ENCODE results near the gene CFC1B. TPM values are rescaled to one million over a fixed set of nuclear protein-coding genes. Genes with fewer than 3 reads are reported as not detected.
"Not testable (repeated sequence)": the region's sequence is repeated elsewhere in the genome, so short reads cannot be mapped to it uniquely, and the experiment has no call there.

Gene CFC1B
- polyA plus RNA-seq (ENCODE audit: insufficient read length in 4 of 4), result not detected

DNA sequence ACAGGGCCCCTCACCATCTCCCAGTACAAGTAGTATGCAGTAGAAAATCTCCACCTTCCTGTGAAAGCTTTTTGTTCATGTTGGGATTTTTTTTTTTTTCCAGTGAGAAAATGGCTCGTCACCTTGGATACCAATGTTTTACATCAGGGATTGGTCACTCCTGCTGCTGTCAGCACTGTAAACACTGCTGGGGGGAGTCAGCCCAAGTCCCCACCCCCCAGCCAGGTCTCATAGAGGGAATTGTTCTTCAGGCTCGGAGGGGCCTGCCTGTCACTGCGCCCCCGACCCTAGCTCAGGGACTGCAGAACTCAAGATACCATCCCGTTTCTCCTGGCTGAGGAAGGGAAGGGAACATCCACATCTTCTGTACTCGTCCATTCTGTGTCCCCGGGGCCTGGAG, at the start of gene CFC1B:
TSS of gene CFC1B (plus strand) at position 231 of the 400 bp plus-strand sequence. CDS start 263 bp downstream, outside the sequence.
- not testable (repeated sequence) for DNase-seq (ENCODE audit: low read depth in 4 of 4, low spot score in 3 of 4)

DNA sequence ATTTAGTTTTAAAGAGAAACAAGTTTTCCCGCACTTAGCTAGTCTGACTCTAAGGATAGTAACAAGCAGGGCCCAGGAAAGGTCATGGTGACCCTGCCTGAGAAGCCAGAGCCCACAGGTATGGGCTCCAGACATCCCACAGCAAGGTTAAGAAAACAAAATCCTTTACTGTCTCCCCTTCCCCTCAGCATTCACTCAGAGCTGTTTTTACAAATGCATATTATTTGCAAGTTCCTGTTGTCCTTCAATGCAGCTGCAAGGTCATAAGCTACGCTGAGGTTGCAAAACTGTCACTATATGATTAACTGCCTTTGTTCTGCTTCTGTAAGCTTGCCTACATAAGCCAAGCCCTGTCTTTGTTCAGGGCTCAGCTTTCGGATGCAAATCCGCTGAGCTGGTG, 29.9 kb upstream of the CFC1B start:
- DNase-seq (ENCODE audit: low read depth in 4 of 4, low spot score in 3 of 4), result not testable (repeated sequence)

DNA sequence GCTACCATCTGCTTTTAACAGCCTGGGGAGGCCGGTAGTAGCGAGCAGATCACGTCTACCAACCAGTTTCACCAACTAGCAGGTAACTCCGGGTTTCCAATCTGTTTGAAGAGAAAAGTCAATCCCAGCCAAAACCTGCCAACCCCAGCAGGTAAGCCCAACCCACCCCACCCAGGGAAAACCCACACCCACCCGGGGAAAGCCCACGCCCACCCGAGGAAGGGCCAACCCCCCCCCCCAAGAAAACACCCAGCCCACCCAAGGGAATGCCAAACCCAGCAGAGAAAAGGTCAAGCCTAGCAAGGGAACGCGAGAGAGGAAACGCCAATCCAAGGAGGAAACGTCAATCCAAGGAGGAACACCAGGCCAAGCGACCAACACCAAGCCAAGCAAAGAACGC, 11.8 kb upstream of the CFC1B start, which contains the start of gene POTEI:
TSS of gene POTEI (minus strand) at position 101 of the 400 bp plus-strand sequence. CDS start at position 8, 93 bp downstream.
- DNase-seq (ENCODE audit: low read depth in 4 of 4, low spot score in 3 of 4), result not testable (repeated sequence)

DNA sequence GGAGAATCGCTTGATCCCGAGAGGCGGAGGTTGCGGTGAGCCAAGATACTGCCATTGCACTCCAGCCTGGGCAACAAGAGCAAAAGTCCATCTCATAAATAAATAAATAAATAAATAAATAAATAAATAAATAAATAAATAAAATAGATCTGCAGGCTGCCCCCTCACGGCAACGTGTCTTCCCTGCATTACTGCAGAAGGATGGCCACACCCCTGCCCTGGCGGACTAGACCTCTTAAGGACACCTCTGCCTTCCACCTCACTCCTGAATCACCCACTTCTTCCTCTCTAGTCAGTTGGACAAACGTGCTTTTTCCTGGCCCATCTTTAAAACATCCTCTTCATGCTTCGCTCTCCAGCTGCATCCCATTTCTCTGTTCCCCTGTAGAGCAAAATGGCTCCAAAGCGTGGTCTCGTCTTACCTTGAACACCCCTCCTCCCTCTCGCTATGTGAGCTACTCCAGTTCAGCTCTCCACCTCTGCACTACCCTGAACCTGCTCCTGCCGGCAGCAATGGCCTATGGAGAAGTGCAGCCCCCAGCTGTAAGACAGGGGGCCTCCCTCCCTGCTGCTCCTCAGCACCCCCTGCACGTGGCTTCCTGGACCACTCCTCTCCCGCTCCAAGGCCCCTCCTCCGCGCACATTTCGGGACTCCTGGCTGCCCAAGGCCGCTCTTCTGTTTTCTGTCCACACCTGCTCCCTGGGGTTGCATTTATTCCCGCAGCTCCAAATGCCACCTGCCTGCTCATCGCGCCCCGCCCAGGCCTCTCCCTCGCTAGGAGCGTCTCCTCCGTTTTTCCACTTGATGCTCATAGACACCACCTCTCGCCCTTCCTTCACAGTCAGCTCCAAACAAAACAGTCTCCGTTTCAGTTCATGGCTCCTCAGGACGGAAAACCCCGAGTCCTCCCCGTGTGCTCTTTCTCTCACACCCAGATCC, 9.9 kb upstream of the CFC1B start:
- DNase-seq (ENCODE audit: low read depth in 4 of 4, low spot score in 3 of 4), result not testable (repeated sequence)

DNA sequence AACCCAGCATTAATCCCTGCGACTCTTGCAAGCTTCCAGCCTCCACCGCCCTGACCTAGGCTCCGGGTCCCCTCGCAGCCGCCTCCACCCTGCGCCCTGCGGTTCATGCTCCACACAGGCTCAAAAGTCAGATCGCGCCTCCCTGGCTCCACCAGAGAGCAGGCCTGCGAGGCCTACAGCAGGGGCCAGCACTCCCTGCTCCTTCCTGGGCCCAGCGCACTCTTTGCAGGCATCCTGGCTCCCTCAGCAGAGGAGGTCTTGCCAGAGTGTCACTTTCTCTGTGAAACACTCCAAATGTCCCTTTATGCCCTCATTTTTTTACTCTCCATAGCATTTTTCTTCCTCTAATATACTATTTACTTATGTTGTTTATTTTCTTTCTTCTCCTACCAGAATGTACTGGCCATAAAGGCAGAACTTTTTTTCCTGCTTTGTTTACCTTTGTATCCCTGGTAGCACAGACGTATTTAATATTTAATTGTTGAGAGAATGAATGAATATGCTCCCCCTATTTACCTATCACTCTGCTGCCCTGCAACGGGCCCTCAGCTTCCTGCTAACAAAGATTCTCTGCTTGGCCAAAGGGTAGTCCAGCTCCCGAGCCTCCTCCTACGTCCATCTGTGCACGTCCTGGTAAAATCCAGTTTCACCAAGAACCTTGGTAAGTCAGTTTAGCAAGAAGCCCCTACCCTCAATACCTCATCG, 9.1 kb upstream of the CFC1B start:
- DNase-seq (ENCODE audit: low read depth in 4 of 4, low spot score in 3 of 4), result not testable (repeated sequence)

DNA sequence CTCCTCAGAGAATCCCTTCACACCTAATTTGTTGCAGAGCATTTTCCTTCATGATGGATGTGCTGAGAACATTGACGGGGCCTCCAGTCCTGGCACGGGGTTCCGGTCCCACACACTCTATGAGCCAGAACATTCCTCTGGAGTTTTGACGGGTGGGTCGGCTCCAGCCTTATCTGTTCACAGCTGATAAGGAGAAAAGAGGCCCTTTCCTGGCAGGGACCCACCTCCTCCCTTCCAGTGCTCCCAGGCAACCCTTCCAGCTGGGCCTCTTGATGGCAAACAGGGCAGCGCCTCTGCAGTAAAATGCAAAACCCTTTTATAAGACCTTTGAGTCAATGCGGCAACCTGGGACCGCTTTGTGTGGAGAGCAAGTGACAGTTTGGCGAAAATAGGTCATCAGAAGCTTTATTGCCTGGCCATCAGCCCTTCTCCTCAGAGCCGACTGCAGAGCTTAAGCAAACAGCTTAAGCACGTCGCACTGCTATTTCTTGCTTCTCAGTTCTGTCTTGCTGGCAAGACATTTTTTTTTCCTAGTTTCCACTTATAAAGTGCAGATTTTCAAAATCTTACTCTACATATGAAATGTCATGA, 2.4 kb upstream of the CFC1B start:
- not testable (repeated sequence) for DNase-seq (ENCODE audit: low read depth in 4 of 4, low spot score in 3 of 4)

DNA sequence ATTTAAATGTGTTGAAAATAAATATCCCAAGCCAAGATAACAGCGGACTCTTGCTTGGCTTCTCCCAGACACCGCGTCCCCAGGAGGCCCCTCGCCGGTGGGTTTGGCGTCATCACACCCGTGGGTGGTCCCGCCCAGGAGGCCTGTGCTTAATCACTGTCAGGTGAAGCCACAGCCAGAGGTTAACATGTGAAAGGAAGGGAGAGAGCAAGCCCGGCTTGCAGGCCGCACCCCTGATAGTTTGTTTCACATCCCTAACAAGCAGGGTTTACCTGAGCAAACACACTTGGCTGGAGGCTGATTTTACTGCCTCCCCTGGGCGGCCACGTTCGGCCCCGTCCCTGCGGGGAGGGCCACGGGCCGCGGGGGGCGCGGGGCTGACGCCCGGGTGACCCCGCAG, 1.4 kb downstream of the CFC1B start:
- not testable (repeated sequence) for DNase-seq (ENCODE audit: low read depth in 4 of 4, low spot score in 3 of 4)

DNA sequence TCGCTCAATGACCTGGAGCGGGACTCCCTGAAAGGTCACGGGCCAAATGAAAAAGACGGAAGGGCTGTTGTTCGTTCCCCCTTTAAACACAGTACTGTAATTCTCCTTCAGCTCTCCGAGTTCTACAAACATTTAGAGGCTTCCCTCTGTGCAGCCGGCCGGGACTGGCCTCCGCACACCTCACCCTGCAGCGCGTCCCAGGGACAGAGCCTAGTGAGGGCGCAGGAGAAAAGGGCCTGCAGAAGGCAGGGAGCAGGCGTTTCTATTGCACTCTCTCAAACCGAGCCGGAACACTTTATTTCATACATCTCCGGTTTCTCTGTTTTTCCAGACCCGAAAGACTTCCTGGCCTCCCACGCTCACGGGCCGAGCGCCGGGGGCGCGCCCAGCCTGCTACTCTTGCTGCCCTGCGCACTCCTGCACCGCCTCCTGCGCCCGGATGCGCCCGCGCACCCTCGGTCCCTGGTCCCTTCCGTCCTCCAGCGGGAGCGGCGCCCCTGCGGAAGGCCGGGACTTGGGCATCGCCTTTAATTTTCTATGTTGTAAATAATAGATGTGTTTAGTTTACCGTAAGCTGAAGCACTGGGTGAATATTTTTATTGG, 6.4 kb downstream of the CFC1B start:
- not testable (repeated sequence) for DNase-seq (ENCODE audit: low read depth in 4 of 4, low spot score in 3 of 4)

DNA sequence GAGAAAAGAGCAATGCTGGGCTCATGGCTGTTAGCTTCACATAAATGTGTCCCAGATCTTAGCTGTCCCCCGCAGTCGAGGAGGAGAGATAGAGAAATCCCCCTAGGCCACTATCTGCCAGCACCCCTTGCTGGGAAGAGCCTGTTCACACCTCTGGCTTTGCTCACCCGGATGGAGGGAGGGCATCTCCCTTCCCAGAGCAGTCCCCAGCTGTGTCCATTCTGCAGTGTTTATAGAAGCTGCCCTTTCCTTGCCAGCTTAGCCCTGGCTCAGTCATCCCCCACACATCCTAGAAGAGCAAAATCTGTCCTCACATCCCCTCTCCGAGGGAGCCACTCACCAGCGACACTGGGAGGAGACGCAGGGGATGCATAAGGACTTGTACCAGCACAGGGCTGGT, 8.5 kb downstream of the CFC1B start:
- DNase-seq (ENCODE audit: low read depth in 4 of 4, low spot score in 3 of 4), result not testable (repeated sequence)

DNA sequence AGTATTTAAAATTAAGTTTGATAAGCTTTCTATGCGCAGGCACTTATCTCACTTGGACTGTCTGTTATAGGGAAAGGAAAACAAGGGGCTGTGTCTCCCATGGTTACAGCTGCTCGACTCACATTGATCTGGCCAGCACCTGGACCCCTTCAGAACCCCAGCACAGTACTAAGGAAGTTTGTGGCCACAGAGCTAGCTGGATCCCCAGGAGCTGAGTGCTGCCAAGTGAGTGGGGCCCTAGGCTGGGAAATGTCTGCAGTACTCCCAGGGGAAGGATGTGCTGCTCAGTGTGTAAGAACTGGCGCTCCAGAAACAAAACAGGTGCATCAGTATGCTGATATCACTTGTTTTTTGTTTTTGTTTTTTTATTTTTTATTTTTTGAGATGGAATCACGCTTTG, 9.2 kb downstream of the CFC1B start:
- not testable (repeated sequence) for DNase-seq (ENCODE audit: low read depth in 4 of 4, low spot score in 3 of 4)

DNA sequence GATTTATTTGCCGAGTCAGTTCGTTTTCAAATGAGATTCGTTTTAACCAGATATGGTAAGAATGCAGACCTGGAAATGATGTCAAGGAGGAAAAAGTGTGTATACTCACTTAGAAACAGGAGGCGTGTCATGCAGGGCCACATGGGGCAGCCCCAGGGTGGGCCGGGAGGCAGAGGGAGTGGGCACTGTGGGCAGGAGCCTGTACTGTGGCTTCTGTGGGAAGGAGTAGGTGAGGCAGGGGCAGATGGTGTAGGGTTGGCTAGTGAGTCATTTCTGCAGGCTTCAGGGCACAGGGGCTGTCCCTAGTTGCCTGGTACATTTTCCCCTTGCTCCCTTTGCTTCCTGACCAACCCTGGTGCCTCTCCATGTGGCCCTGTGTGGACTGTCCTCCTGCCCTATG, 10.2 kb downstream of the CFC1B start:
- DNase-seq (ENCODE audit: low read depth in 4 of 4, low spot score in 3 of 4), result not testable (repeated sequence)

DNA sequence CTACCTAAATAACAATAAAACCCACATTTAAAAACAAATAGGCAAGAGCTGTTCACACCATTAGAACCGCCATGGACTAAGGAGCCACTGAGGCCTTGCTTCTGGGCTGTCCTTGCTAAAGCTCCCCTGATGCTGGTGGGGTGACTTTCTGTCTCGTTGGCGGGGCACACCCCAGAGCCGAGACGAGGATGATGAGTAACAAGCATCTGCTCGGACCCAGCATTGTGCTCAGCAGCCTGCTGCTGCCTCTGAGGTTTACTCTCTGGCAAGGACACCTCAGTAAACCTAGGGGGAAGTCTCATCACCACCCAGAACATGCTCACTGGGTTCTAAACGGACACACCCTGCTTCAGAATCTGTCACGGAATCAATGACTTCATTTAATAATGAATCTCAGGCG, 10.7 kb downstream of the CFC1B start:
- not testable (repeated sequence) for DNase-seq (ENCODE audit: low read depth in 4 of 4, low spot score in 3 of 4)

DNA sequence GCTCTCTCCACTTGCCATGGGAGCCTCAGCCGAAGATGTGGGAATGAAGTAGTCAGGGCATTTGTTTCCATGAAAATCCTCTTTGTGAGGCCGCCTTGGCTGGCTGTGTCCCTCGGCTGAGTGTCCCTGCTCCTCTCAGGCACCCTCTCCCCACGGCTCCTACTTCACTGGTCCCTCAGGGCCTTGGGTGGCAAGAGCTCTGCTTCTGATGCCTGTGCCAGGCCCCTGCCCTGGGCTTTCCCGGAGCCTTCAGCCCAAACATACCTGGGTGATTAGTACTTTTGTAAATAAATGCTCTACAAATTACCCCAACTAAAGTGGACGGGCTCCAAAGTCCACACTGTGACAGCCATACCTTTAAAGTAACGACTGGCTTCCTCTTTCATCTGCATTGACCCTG, 15.6 kb downstream of the CFC1B start:
- DNase-seq (ENCODE audit: low read depth in 4 of 4, low spot score in 3 of 4), result not testable (repeated sequence)

DNA sequence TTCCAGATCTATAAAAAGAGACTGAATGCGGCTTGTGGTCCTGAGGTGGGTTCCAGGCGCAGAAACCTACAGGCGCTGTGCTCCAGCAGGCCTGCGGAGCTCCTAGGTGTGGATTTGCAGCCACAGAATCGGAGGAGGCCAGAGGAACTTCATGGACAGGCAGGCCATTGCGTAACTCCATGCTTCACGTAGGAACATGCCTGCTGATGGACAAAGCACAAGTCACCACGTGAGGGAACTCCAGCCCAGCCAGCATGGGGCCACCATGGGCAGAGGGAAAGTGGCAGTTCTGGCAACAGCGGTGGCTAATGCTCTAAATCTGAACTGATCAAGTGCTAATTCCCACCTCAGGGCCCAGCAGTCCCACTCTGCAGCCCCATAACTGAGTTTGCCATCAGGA, 17.2 kb downstream of the CFC1B start:
- DNase-seq (ENCODE audit: low read depth in 4 of 4, low spot score in 3 of 4), result not testable (repeated sequence)

DNA sequence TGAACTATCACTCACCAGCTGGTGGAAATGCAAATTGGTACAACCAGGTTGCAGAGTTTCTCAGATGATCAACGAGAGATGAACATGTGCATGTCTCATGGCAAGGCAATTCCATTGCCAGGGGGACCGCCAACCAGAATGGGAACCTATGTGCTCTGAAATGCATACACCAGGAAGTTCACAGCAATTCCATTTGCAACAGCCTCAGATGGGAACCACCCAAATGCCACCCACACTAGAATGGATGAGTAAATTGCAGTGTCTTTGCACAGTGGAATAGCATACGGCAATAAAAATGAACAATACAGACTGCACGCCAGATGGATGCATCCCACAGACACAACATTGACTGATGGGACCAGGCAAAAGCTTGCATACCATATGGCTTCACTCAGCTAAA, 21.8 kb downstream of the CFC1B start:
- not testable (repeated sequence) for DNase-seq (ENCODE audit: low read depth in 4 of 4, low spot score in 3 of 4)

DNA sequence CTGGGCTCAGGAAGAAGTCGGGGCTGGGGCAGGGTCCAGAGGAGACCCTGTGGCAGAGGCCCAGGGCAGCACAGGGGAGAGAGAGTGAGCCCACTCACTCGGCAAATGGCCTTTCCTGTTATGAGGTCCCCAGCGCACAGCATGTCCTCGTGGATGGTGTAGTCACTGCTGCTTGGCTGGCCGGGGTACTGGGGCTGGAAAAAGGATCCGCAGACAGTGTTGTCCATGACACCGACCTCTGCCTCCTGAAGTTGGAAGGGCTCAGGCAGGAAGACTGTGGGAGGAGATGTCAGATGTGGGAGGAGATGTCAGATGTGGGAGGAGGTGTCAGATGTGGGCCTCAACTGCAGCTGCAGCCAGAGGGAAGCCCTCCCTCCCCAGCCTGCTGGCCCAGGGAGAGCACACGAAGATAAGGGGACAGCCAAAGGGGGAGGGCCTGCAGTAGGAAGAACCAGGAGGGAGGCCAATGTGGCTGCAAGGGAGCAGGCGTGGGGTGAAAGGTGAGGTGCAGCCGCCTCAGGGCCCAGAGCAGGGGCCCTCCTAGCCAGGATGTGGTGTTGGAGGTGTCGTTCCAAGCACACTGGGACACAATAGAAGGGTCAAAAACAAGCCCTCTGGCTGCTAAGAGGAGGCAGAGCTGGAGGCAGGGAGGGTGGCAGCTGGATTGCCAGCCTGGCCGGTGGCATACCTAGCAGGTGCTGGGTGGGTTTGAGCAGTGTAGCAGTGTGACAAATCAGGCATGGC, 22.9 kb downstream of the CFC1B start:
- DNase-seq (ENCODE audit: low read depth in 4 of 4, low spot score in 3 of 4), result not testable (repeated sequence)

DNA sequence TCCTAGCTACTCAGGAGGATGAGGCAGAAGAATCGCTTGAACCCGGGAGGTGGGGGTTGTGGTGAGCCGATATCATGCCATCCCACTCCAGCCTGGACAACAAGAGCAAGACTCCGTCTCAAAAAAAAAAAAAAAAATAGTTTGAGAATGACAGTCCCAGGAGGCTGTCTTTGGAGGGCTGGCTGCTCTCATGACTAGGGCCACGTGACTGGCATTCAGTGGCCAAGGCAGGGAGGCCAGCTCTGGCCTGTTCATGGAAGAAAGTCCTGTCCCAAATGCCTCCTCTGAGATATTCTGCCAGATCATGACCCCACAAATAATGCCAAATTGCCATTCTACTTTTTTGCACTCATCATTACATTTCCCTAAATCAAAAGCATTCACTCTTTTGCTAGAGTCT, 24.0 kb downstream of the CFC1B start:
- DNase-seq (ENCODE audit: low read depth in 4 of 4, low spot score in 3 of 4), result not testable (repeated sequence)

DNA sequence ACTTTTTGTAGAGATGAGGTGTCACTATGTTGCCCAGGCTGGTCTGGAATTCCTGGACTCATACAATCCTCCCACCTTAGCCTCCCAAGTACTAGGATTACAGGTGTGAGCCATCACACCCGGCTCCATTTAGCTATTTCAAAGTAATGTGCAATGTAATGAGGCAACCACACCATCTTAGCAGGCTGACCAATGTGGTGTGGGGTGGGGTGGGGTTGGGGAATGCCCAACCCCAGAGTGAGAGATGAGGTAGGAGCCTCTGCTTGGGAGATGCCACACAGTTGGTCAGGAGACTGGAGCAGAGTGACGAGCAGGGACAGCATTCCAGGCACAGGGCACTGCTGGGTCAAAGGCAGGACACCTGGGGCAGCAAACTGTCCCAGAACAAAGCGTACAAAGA, 27.4 kb downstream of the CFC1B start:
- not testable (repeated sequence) for DNase-seq (ENCODE audit: low read depth in 4 of 4, low spot score in 3 of 4)

DNA sequence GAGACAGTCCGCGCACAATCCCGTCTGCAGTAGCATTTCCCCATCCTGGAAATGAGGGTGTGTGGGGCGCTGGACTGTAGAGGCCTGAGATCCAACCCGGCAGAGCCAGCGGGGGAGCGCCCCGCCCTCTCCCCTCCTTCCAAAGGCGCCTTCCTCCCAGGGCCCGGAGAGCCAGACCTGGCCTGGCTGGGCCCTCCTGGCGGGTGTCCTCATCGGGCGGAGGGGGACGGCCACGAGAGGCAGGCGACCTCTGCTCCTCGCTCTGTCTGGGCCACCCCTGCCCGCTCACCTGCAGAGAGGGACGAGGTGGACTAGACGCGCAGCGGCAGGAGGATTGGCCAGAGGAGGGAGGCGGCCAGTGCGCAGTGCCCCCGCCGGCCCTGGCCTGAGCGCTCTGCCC, 28.5 kb downstream of the CFC1B start:
- DNase-seq (ENCODE audit: low read depth in 4 of 4, low spot score in 3 of 4), result not testable (repeated sequence)

DNA sequence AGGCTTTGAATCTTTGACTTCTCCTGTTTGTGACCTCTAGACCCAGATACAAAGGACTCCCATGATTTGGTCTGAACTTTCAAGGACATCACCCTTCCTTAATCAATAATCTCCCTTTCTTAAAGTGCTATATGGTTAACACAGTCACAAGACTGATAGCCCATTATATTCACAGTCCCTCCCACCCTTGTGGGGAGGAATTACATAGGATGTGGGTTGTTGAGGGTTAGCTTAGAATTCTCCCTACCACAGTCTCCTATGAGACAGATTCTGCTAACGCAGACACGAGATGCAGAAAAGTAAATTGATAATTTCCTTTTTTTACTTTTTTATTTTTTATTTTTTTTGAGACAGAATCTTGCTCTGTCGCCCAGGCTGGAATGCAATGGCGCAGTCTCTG, 33.2 kb downstream of the CFC1B start:
- DNase-seq (ENCODE audit: low read depth in 4 of 4, low spot score in 3 of 4), result not testable (repeated sequence)
